DOHH2 (cell line): ENCODE results near the gene CBLB.

Source experiments
- H3F3A ChIP-seq: fragments of 200-600 bp; sonication (generic), shearing (Covaris generic); 2 replicates; pipeline ENCODE4 v1.6.0; 2016; ENCODE audit warnings: antibody characterized with exemption, mild to moderate bottlenecking; ENCODE audit not compliant: control insufficient read depth, insufficient read depth
- H3K27ac ChIP-seq: fragments of 200-600 bp; sonication (generic); 2 replicates; pipeline ENCODE4 v1.5.1; 2014; ENCODE audit warnings: low read depth, mild to moderate bottlenecking, low read length, moderate library complexity
- H3K27me3 ChIP-seq: fragments of 200-600 bp; sonication (generic); 2 replicates; pipeline ENCODE4 v1.6.1; 2014; ENCODE audit warnings: mild to moderate bottlenecking, low read length, mixed read lengths; ENCODE audit not compliant: control insufficient read depth
- H3K36me3 ChIP-seq: fragments of 200-600 bp; sonication (generic); 2 replicates; pipeline ENCODE4 v1.6.1; 2014; ENCODE audit warnings: mild to moderate bottlenecking, low read length, moderate library complexity, mixed read lengths; ENCODE audit not compliant: control insufficient read depth
- H3K4me1 ChIP-seq: fragments of 200-600 bp; sonication (generic); 2 replicates; pipeline ENCODE4 v1.6.1; 2014; ENCODE audit warnings: mild to moderate bottlenecking, low read length, mixed read lengths; ENCODE audit not compliant: control insufficient read depth
- H3K4me2 ChIP-seq: fragments of 200-600 bp; sonication (generic); 2 replicates; pipeline ENCODE4 v1.6.0; 2014; ENCODE audit warnings: mild to moderate bottlenecking, low read length, moderate library complexity
- H3K4me3 ChIP-seq: fragments of 200-600 bp; sonication (generic); 2 replicates; pipeline ENCODE4 v1.5.1; 2014; ENCODE audit warnings: mild to moderate bottlenecking, low read length, mixed read lengths
- H3K79me2 ChIP-seq: fragments of 200-600 bp; sonication (generic); 2 replicates; pipeline ENCODE4 v1.6.1; 2014; ENCODE audit warnings: mild to moderate bottlenecking, low read length, mixed read lengths; ENCODE audit not compliant: control insufficient read depth
- H3K9me2 ChIP-seq: fragments of 200-600 bp; sonication (generic); replicated peaks from 2 replicates; pipeline ENCODE4 v1.6.1; 2014; ENCODE audit warnings: mild to moderate bottlenecking, low read length, mixed read lengths; ENCODE audit not compliant: control insufficient read depth
- H3K9me3 ChIP-seq: fragments of 200-600 bp; sonication (generic); 2 replicates; pipeline ENCODE4 v1.6.1; 2014; ENCODE audit warnings: antibody characterized with exemption, low read length, mixed read lengths; ENCODE audit not compliant: control insufficient read depth, insufficient read depth
- H4K20me1 ChIP-seq: fragments of 200-600 bp; sonication (generic); 2 replicates; pipeline ENCODE4 v1.6.0; 2014; ENCODE audit warnings: low read depth, mild to moderate bottlenecking, antibody characterized with exemption, low read length, moderate library complexity; ENCODE audit not compliant: control insufficient read depth, insufficient read depth
- CTCF ChIP-seq: fragments of 200-600 bp; sonication (generic); IDR thresholded peaks from one replicate; pipeline ENCODE4 v1.5.1; 2014; ENCODE audit warnings: antibody characterized with exemption, mild to moderate bottlenecking, low read depth, low read length; ENCODE audit not compliant: poor library complexity, severe bottlenecking
- EZH2phosphoT487 ChIP-seq: fragments of 200-600 bp; sonication (generic); IDR thresholded peaks from 2 replicates; pipeline ENCODE4 v1.6.1; 2017; ENCODE audit warnings: borderline replicate concordance, mild to moderate bottlenecking, antibody characterized with exemption, low read length, moderate library complexity, mixed read lengths

CBLB gene

GRCh38 chr3:105745046-105745445, 123.8 kb downstream of the CBLB start:
- Histone ChIP-seq H3K4me1 (peaks cover 3% of the 10 kb centered on the region), H3F3A (no peaks in the 10 kb centered on the region), H4K20me1 (no peaks in the 10 kb centered on the region), H3K9me3 (no peaks in the 10 kb centered on the region), H3K79me2 (no peaks in the 10 kb centered on the region), H3K4me2 (no peak overlapping the region), H3K9me2 (no peaks in the 10 kb centered on the region), H3K27ac (no peak overlapping the region), H3K27me3 (no peaks in the 10 kb centered on the region), H3K36me3 (peaks cover 22% of the 10 kb centered on the region), H3K4me3 (no peak overlapping the region)
- TF ChIP-seq CTCF: no peak
- TF ChIP-seq EZH2phosphoT487: no peak

- no peaks in the 10 kb centered on the region for H3F3A ChIP-seq
- no peak for TF ChIP-seq CTCF
- TF ChIP-seq EZH2phosphoT487: no peak
- no peaks in the 10 kb centered on the region for H3K27me3 ChIP-seq
- H3K4me3 ChIP-seq: no peak overlapping the region
- peaks cover 24% of the 10 kb centered on the region for H3K36me3 ChIP-seq
- no peak overlapping the region for H3K4me2 ChIP-seq
- no peaks in the 10 kb centered on the region for H4K20me1 ChIP-seq
- H3K79me2 ChIP-seq: no peaks in the 10 kb centered on the region
- H3K4me1 ChIP-seq: no peaks in the 10 kb centered on the region
- H3K27ac ChIP-seq: no peak overlapping the region
- H3K9me3 ChIP-seq: no peaks in the 10 kb centered on the region
- no peaks in the 10 kb centered on the region for H3K9me2 ChIP-seq
Measured at GRCh38 chr3:105744202-105744601, 124.6 kb downstream of the CBLB start.

GRCh38 chr3:105733356-105733755, 135.5 kb downstream of the CBLB start:
- Histone ChIP-seq H3K4me2 (no peak overlapping the region), H3K4me1 (peaks cover 11% of the 10 kb centered on the region), H3K79me2 (no peaks in the 10 kb centered on the region), H4K20me1 (no peaks in the 10 kb centered on the region), H3K9me2 (no peaks in the 10 kb centered on the region), H3K4me3 (no peak overlapping the region), H3F3A (no peaks in the 10 kb centered on the region), H3K27me3 (no peaks in the 10 kb centered on the region), H3K9me3 (no peaks in the 10 kb centered on the region), H3K36me3 (peaks cover 7% of the 10 kb centered on the region), H3K27ac (no peak overlapping the region)
- TF ChIP-seq CTCF: no peak
- TF ChIP-seq EZH2phosphoT487: no peak

- Histone ChIP-seq H3F3A (no peaks in the 10 kb centered on the region), H3K9me3 (no peaks in the 10 kb centered on the region), H3K4me2 (no peak overlapping the region), H3K79me2 (no peaks in the 10 kb centered on the region), H3K27me3 (no peaks in the 10 kb centered on the region), H3K36me3 (peaks cover 13% of the 10 kb centered on the region), H4K20me1 (no peaks in the 10 kb centered on the region), H3K27ac (no peak overlapping the region), H3K4me3 (no peak overlapping the region), H3K9me2 (no peaks in the 10 kb centered on the region), H3K4me1 (peaks cover 11% of the 10 kb centered on the region)
- no peak for TF ChIP-seq EZH2phosphoT487
- no peak for TF ChIP-seq CTCF
Measured at GRCh38 chr3:105731686-105732085, 137.1 kb downstream of the CBLB start.
